Melanocyte of skin (primary cell): ENCODE results near the gene TCHHL1. TPM values are rescaled to one million over a fixed set of nuclear protein-coding genes. Genes with fewer than 3 reads are reported as not detected.

Source experiments
- small RNA-seq, 2 donors: library from RNA; depleted of rRNA; stranded (forward); fragments of <200 nt; gene quantifications; one replicate each; pipeline ENCODE3, GENCODE V24; 2012
- total RNA-seq, 2 donors: library from RNA; depleted of rRNA; stranded (reverse); fragments of >200 nt; gene quantifications; 2 replicates each; pipeline ENCODE4 v1.2.3, GENCODE V29; 2012

Gene TCHHL1
- total RNA-seq, result not detected

DNA sequence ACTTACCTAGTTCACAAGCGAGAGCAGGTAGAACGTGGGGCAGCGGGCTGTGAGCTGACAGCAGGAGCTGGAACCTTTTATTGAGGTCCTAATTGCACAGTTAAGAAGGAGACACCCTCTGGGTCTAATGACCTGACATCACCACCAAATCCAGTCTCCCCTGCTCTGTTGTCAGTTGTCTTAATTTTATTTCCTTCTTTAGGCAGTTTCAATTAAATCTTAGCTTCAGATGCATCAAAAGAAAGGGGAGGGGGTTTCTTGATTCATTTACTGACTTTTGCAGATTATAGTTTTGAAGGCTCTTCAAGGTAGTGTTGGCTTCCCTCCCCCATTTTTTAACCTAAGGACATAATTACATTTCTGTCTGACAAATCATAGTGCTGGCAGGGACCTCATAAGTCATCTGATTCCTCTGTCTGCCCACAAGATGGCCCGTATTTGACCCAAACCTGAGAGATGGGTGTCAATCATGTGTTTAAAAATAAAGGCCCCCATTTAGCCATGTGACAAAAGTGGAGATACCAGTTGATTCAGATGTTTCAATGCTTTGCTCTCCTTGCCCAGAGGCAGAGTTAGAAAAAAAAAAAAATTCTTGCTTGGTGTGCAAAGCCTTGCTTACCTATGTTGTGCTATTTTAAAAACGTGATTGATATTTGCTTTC is at the start of gene TCHHL1:
TSS of gene TCHHL1 (minus strand) at position 51 of the 661 bp plus-strand sequence. CDS start 921 bp downstream, outside the sequence.

DNA sequence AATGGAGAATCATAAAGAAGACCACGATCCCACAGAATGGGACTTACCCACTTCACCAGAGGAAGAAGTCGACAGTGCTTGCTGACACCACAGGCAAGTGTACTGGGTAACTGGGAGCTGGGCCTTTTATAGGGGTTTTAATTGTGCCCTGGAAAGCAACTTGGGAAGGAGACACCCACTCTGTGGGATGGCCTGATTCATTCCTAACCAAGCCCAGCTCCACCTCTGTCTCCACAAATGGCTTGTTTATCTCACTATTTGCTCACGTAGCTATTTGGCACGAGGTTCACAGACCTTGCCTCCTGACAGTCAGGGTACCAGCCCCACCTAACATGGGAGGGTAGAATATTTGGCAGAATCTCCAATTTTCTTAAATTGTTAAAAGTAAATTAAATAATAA is 26.5 kb upstream of the TCHHL1 start, which contains the start of gene TCHH:
TSS of gene TCHH (minus strand) at position 101 of the 400 bp plus-strand sequence. CDS start 1,364 bp downstream, outside the sequence.

DNA sequence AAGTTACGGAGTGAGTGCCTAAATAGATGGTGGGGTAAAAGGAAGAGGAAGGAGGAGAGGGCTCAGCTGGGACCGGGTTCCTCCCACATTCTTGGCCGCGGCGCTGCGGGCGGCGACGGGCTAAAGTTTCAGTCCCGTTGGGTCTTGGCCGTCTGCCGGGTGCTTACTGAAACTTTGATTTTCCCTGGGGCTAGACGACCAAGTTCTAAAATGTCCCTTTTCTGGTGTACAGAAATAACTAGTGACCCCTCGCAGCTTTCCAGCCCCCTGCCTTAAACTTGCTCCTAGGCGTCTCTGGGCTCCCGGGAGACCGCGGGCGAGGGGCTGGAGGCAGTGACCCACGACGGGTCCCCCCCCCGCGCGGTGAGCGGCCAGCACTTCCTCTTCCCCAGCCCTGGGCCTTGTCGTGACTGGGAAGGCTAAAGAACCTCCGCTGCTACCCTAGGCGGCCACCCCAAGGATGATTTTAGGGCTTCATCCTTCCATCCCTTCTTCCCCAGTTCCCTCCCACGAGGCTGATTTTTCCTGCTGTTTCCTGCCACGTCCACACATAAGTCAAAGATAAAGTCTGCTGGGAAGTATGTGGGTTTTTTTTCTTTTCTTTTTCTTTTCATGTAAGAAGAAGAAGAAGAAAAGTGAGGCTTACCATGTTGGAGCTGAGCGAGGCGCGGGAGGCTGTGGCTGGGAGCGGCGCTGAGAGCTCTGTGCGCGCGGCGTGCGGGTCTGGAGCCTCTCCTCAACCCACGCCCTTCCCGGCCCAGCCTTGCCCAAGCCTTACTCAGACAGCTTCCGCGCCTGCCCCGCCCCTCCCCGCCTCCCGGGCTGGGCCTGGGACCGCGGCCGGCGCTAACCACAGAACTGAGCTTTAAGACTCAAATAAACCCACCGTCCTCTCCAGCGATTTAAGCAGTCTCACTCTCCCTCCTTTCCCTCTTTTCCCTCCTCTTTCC is 52.3 kb downstream of the TCHHL1 start, which contains the start of gene S100A11:
TSS of gene S100A11 (minus strand) at position 738 of the 950 bp plus-strand sequence. CDS start at position 649, 89 bp downstream.

Small RNAs within 50 kb of the gene (small RNA-seq; reads per million reads assigned to genes)
- 0 reads per million in 2 donors for gene SPTLC1P4

Other genes with a start within 250 kb of the TCHHL1 start
- under 1 TPM; 0.33 to 0.69 TPM for gene C2CD4D, start 249.2 kb downstream of the TCHHL1 start, total RNA-seq
- not detected for gene THEM5, start 235.4 kb downstream of the TCHHL1 start, total RNA-seq
- 10 to 100 TPM; 12.0 to 20.3 TPM for gene THEM4, start 179.6 kb downstream of the TCHHL1 start, total RNA-seq
- gene S100A10, start 95.2 kb downstream of the TCHHL1 start, total RNA-seq, result 100 to 1,000 TPM in 1 of 2 donors, 10 to 100 TPM in 1; 41.3 to 111 TPM
- 100 to 1,000 TPM; 132 to 201 TPM for gene S100A11, start 52.1 kb downstream of the TCHHL1 start, total RNA-seq
- not detected for gene TCHH, start 26.4 kb upstream of the TCHHL1 start, total RNA-seq
- gene RPTN, start 70.2 kb upstream of the TCHHL1 start, total RNA-seq, result not detected
- not detected for gene HRNR, start 135.1 kb upstream of the TCHHL1 start, total RNA-seq
- not detected for gene FLG, start 236.2 kb upstream of the TCHHL1 start, total RNA-seq